ENCODE data around the gene LSS.
"Not testable (repeated sequence)": the region's sequence is repeated elsewhere in the genome, so short reads cannot be mapped to it uniquely, and the experiment has no call there.

LSS gene

GRCh38 chr21:46185716-46186115 lies 42.9 kb downstream of the LSS start:
- no peak for DNase-seq (ENCODE audit: low spot score)

- DNase-seq (ENCODE audit: low spot score), result peak; percentile 87
Measured at GRCh38 chr21:46184625-46185555, 43.7 kb downstream of the LSS start.

DNA sequence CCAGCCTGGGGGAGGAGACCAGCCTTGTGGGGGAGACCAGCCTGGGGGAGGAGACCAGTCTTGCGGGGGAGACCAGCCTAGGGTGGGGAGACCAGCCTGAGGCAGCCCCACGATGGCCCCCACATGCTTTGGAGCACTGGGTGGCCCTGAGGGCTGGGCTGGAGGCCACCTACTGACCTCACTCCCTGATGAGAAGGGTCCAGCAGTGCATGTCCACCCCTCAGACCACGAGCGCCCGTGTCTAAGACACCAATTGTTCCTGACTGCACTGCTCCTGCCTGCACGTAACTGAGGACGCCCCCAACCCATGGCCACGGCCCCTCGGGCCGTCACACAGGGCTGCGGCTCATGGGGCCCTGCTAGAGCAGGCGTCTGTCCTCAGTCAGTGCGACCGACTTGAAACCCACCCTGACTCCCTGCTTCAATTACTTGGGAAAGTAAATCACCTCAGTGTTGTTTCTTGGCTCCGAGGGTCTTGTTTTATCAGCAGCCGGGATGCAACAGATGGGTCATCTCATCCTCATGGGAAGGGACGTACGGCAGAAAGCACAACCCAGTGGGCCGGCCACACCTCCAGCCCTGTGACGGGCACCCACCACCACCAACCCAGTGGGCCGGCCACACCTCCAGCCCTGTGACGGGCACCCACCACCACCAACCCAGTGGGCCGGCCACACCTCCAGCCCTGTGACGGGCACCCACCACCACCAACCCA lies 44.5 kb downstream of the LSS start, which contains the start of gene SPATC1L:
TSS of gene SPATC1L (minus strand) at position 550 of the 715 bp plus-strand sequence. CDS start 1,643 bp downstream, outside the sequence.
- peak; percentile 65 for DNase-seq (ENCODE audit: low spot score)

DNA sequence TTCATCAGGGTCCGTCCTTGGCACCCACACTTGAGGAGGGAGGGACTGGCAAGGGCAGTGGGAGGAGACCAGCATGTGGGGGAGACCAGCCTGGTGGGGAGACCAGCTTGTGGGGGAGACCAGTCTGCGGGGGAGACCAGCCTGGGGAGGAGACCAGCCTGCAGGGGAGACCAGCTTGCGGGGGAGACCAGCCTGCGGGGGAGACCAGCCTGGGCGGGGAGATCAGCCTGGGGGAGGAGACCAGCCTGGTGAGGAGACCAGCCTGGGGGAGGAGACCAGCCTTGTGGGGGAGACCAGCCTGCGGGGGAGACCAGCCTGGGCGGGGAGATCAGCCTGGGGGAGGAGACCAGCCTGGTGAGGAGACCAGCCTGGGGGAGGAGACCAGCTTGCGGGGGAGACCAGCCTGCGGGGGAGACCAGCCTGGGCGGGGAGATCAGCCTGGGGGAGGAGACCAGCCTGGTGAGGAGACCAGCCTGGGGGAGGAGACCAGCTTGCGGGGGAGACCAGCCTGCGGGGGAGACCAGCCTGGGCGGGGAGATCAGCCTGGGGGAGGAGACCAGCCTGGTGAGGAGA lies 45.2 kb downstream of the LSS start:
- DNase-seq (ENCODE audit: low spot score), result not testable (repeated sequence)

GRCh38 chr21:46182548-46183336 lies 45.8 kb downstream of the LSS start:
- DNase-seq (ENCODE audit: low spot score), result no peak

GRCh38 chr21:46181953-46182547 lies 46.5 kb downstream of the LSS start:
- DNase-seq (ENCODE audit: low spot score), result no peak

DNA sequence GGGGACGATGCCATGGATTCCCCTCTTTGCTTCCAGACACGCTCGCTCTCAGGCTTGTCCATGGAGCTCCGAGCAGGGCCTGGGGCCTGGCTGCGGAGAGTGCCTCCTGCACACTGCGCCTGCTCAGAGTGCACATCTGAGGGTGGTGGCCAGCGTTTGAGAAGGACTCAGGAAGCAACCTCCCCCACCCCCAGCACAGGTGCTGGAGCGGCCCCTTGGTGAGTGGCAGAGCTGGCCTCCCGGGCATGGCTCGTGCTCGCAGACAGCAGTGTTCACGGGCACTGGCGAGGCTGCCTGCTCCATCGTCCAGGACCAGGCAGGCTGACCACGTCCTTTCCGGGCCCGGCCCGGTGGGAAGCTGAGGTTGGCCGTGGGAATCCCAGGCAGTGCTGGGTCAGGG lies 47.1 kb downstream of the LSS start:
- no peak for DNase-seq (ENCODE audit: low spot score)

- no peak for DNase-seq (ENCODE audit: low spot score)
Measured at GRCh38 chr21:46180778-46181391, 47.7 kb downstream of the LSS start.

GRCh38 chr21:46180079-46180722 lies 48.4 kb downstream of the LSS start:
- no peak for DNase-seq (ENCODE audit: low spot score)

- DNase-seq (ENCODE audit: low spot score), result no peak
Measured at GRCh38 chr21:46179708-46180078, 48.9 kb downstream of the LSS start.

- DNase-seq (ENCODE audit: low spot score), result no peak
Measured at GRCh38 chr21:46178961-46179360, 49.6 kb downstream of the LSS start.

DNA sequence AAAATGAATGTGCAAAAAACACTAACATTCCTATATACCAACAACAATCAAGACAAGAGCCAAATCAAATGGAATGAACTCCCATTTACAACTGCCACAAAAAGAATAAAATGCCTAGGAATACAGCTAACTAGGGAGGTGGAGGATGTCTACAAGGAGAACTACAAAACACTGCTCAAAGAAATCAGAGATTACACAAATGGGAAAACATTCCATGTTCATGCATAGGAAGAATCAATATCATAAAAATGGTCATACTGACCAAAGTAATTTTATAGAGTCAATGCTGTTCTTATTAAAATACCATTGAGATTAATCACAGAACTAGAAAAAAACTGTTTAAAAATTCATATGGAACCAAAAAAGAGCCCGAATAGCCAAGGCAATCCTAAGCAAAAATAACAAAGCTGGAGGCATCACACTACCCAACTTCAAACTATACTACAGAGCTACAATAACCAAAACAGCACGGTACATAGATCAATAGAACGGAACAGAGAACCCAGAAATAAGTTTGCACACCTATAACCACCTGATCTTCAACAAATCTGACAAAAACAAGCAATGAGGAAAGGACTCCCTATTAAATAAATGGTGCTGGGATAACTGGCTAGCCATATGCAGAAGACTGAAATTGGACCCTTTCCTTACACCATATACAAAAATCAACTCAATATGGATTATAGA lies 52.0 kb downstream of the LSS start:
- DNase-seq (ENCODE audit: low spot score), result not testable (repeated sequence)

DNA sequence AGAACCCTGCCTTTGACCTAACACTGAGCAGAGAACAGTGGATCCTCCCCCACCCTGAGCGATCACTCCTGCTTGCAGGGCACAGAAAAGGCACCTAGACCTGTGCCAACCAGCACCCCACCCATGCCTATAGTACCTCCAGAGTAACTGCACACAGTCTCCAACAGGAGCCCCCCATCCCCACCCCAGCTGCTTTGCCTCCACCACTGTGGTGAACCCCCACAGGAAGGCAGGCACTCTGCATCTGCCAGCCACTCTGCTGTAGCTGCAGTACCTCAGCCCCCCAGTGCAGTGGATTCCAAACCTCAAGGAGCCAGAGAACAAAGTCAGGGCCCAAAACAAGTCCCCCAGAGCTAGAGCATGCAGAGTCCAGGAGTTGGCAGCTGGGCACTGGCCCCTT lies 55.0 kb downstream of the LSS start:
- no peak for DNase-seq (ENCODE audit: low spot score)

DNA sequence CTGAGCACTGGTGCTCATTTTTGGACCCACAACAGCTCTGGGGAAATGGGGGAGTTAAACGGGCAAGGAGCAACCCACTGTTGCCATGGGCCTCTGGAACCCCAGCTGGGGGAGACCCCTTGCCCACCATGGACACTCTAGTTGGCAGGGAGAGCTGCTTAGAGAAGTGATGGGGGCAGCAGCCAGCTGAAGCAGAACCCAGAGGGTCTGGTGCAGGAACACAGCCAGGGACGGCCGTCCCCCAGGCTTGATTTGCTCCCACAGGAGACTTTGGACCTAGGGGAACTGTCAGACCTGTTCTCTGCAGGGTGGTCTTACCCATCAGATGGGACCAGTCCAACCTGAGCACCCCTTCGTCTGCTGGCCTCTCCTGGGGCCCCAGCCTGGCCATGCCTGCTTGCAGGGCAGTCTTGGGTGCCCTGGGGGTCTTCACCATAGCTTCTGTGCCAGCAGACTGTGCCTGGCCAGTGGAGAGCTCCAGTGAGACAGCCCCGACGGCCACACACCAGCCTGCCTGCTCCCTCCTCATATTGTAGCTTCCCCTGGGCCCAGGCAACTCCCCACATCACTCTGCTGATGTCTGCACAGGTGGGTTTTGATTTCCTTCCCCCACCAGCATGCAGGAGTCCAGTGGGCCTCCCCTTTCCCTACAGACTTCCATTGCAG lies 55.6 kb downstream of the LSS start:
- DNase-seq (ENCODE audit: low spot score), result no peak

GRCh38 chr21:46171996-46172862 lies 56.3 kb downstream of the LSS start:
- DNase-seq (ENCODE audit: low spot score), result peak; percentile 41

GRCh38 chr21:46171585-46171984 lies 57.0 kb downstream of the LSS start:
- DNase-seq (ENCODE audit: low spot score), result no peak

GRCh38 chr21:46170436-46171193 lies 58.0 kb downstream of the LSS start:
- DNase-seq (ENCODE audit: low spot score), result not testable (repeated sequence)
